GM12878 (cell line): Measurements from ENCODE around the gene IFNLR1. TPM values are rescaled to one million over a fixed set of nuclear protein-coding genes. Genes with fewer than 3 reads are reported as not detected.

Source experiments
- ATAC-seq: fragments of 200-7000 bp; cut with Tn5 transposase; 3 replicates; pipeline ENCODE4 v1.9.1; 2020; ENCODE audit warnings: mild to moderate bottlenecking, moderate library complexity
- BruUV-seq: library from RNA; stranded (reverse); fragments of 400-500 nt; replicated peaks from 2 replicates; lab custom pipeline; 2021; lab: Mats Ljungman, UMichigan
- CTCF ChIA-PET: fragments of 300-600 bp; sonication (Branson Sonifier 250); formaldehyde crosslinking; extraction: SDS; loops from one replicate; lab custom pipeline; 2021; ENCODE audit warnings: inconsistent platforms; lab: Yijun Ruan, JAX
- POLR2A ChIA-PET: fragments of 350-600 bp; formaldehyde crosslinking; extraction: SDS; loops from one replicate; lab custom pipeline; 2021; ENCODE audit warnings: inconsistent platforms; lab: Charles Lee
- RAD21 ChIA-PET: fragments of 300-600 bp; sonication (Branson Sonifier 250); formaldehyde crosslinking; loops from one replicate; lab custom pipeline; 2023; ENCODE audit warnings: antibody characterized with exemption; ENCODE audit not compliant: unreplicated experiment; lab: Charles Lee
- SMC1A ChIA-PET: fragments of 300-600 bp; sonication (Branson Sonifier 250); formaldehyde crosslinking; loops from one replicate; lab custom pipeline; 2023; ENCODE audit not compliant: unreplicated experiment, uncharacterized antibody; lab: Charles Lee
- DNase-seq: peaks from one replicate; pipeline ENCODE4 v3.0.0-alpha.2; 2011; ENCODE audit warnings: low read depth, low spot score
- FAIRE-seq: peaks from 3 replicates; lab custom pipeline; 2011; peaks lifted over from hg19 to GRCh38; lab: Jason Lieb, UNC
- H2AFZ ChIP-seq: 2 replicates; pipeline ENCODE4 v1.6.0; 2011; ENCODE audit warnings: low read depth, low read length, control low read depth; ENCODE audit not compliant: control insufficient read depth
- H3K27ac ChIP-seq: 2 replicates; pipeline ENCODE4 v1.5.1; 2011; ENCODE audit warnings: control low read depth; ENCODE audit not compliant: control insufficient read depth, insufficient read depth
- H3K27me3 ChIP-seq, 2 experiments: replicated peaks in 1 of 2; 2 replicates each; pipeline versions ENCODE4 v1.6.0 to v1.6.1; 2011; ENCODE audit warnings: low read length in 1 of 2; ENCODE audit not compliant: control insufficient read depth in 2 of 2, insufficient read depth in 2 of 2
- H3K36me3 ChIP-seq, 2 experiments: 2 replicates each; pipeline ENCODE4 v1.5.1; 2011; ENCODE audit warnings: low read length in 1 of 2; ENCODE audit not compliant: control insufficient read depth in 2 of 2, insufficient read depth in 2 of 2
- H3K4me1 ChIP-seq: 2 replicates; pipeline ENCODE4 v1.6.1; 2011; ENCODE audit warnings: mild to moderate bottlenecking, low read length, moderate library complexity, mixed read lengths; ENCODE audit not compliant: control insufficient read depth, insufficient read depth
- H3K4me2 ChIP-seq: 2 replicates; pipeline ENCODE4 v1.6.0; 2011; ENCODE audit warnings: control low read depth; ENCODE audit not compliant: control insufficient read depth, insufficient read depth
- H3K4me3 ChIP-seq: fragments of 200-600 bp; sonication (generic); 2 replicates; pipeline ENCODE4 v1.5.1; 2016
- H3K79me2 ChIP-seq: 2 replicates; pipeline ENCODE4 v1.6.0; 2011; ENCODE audit warnings: low read length; ENCODE audit not compliant: control insufficient read depth, insufficient read depth
- H3K9ac ChIP-seq: 2 replicates; pipeline ENCODE4 v1.8.0; 2011; ENCODE audit warnings: low read length, control low read depth, mixed read lengths; ENCODE audit not compliant: control insufficient read depth, insufficient read depth
- H3K9me3 ChIP-seq: replicated peaks from 3 replicates; pipeline ENCODE4 v1.5.1; 2011; ENCODE audit warnings: mild to moderate bottlenecking, low read length; ENCODE audit not compliant: control insufficient read depth, insufficient read depth
- H4K20me1 ChIP-seq: 2 replicates; pipeline ENCODE4 v1.6.0; 2011; ENCODE audit not compliant: control insufficient read depth, insufficient read depth
- BMI1 ChIP-seq: fragments of 450-650 bp; IDR thresholded peaks from 2 replicates; pipeline ENCODE4 v1.6.1; 2016; ENCODE audit warnings: mild to moderate bottlenecking, moderate library complexity, borderline replicate concordance
- JUNB ChIP-seq: IDR thresholded peaks from 2 replicates; pipeline ENCODE4 v1.6.1; 2016; ENCODE audit warnings: antibody characterized with exemption, mild to moderate bottlenecking
- MEF2A ChIP-seq: IDR thresholded peaks from 2 replicates; pipeline ENCODE4 v1.6.1; 2011; ENCODE audit warnings: low read depth, mild to moderate bottlenecking, low read length, moderate library complexity; ENCODE audit not compliant: insufficient read depth
- MYC ChIP-seq: IDR thresholded peaks from 2 replicates; pipeline ENCODE4 v1.6.1; 2011; ENCODE audit warnings: mild to moderate bottlenecking, low read length, moderate library complexity, inconsistent platforms; ENCODE audit not compliant: insufficient read depth, insufficient replicate concordance, insufficient read length, severe bottlenecking
- NR2C1 ChIP-seq: fragments of 450-650 bp; IDR thresholded peaks from 2 replicates; pipeline ENCODE4 v1.6.1; 2017; ENCODE audit warnings: antibody characterized with exemption, mild to moderate bottlenecking, moderate library complexity
- PBX3 ChIP-seq: IDR thresholded peaks from 2 replicates; pipeline ENCODE4 v1.6.1; 2011; ENCODE audit warnings: mild to moderate bottlenecking, low read depth, low read length, moderate library complexity; ENCODE audit not compliant: insufficient replicate concordance
- PKNOX1 ChIP-seq: fragments of 450-650 bp; IDR thresholded peaks from 2 replicates; pipeline ENCODE4 v1.6.1; 2016; ENCODE audit warnings: mild to moderate bottlenecking
- SRF ChIP-seq, 2 experiments: IDR thresholded peaks; 2 replicates each; pipeline ENCODE4 v1.6.1; 2011; ENCODE audit warnings: low read depth in 2 of 2, low read length in 2 of 2, mild to moderate bottlenecking in 1 of 2, moderate library complexity in 1 of 2
- whole genome bisulfite sequencing: methylation state at CpG from one replicate; pipeline ENCODE4 v1.1.6; 2016; ENCODE audit warnings: low lambda C conversion rate; ENCODE audit not compliant: insufficient replicate concordance, insufficient coverage; ENCODE audit errors: missing lambda C conversion rate; 5-methylcytosine and 5-hydroxymethylcytosine counted together
- in situ Hi-C: fragments of 300-500 bp; cut with MboI; formaldehyde crosslinking; loops from 9 replicates; pipeline ENCODE4 v1.14.3; 2018; ENCODE audit warnings: mixed read lengths
- intact Hi-C: fragments of 100-400 bp; cut with micrococcal nuclease; formaldehyde crosslinking; loops from one replicate; pipeline ENCODE4 v1.14.2; 2022; ENCODE audit not compliant: unreplicated experiment
- polyA plus RNA-seq, 11 experiments: library from polyadenylated mRNA; depleted of rRNA in 4 of 11; unstranded in 6 of 11; stranded (reverse) in 5 of 11; fragments of >200 nt; fragmentation: Nextera tagmentation in 4 of 11; fragmentation: Illumina TruSeq in 1 of 11; extraction: Ambion mirVana in 4 of 11; extraction: Trizol in 1 of 11; gene quantifications; 1 replicate in 1 of 11; 2 replicates in 10 of 11; pipeline versions ENCODE4 v1.2.1 to v1.2.3, GENCODE V29; 2011 to 2016; ENCODE audit warnings: inconsistent platforms in 2 of 11, missing spikeins in 2 of 11, low read depth in 1 of 11
- total RNA-seq, 4 experiments: library from RNA; depleted of rRNA in 3 of 4; stranded (reverse); fragments of >200 nt in 3 of 4; fragmentation: Illumina TruSeq in 1 of 4; extraction: Trizol in 1 of 4; gene quantifications; 2 replicates each; pipeline versions ENCODE4 v1.2.1 to v1.2.3, GENCODE V29; 2013 to 2021

Gene IFNLR1
- total and polyA plus RNA-seq, 10 of the 15 experiments (the other 5 are each of a cell fraction or from before 2014, with no cell fraction given): 0.31 to 5.6 (median 3.9) TPM

- H3K9ac ChIP-seq: no peak overlapping the region
- ChIA-PET CTCF (interaction anchor here (0.6 to 1.8 kb wide), 3 partner anchors 16 to 366 kb away, joined by 3 to 5 read pairs (median 4); no protein-coding TSS in a partner anchor), POLR2A (no interaction called here), SMC1A (no interaction called here), RAD21 (no interaction called here)
- DNase-seq (no peak), ATAC-seq (no peak), FAIRE-seq (no peak)
- H3K4me3 ChIP-seq: no peak overlapping the region
- intact Hi-C loops (no loop called here), in situ Hi-C loops (no loop called here)
- no peaks in the 10 kb centered on the region for H3K79me2 ChIP-seq
- H3K27me3 ChIP-seq: peaks cover 0 to 2% of the 10 kb centered on the region in 2 experiments; a peak in 1 of 4 replicates
- no peaks in the 10 kb centered on the region for H3K4me1 ChIP-seq
- 14% methylated on average over 3 of the region's 3 CpGs for WGBS
- no TSS peak for BruUV-seq
- no peak overlapping the region for H3K27ac ChIP-seq
- TF ChIP-seq PBX3: no peak
- no peak for TF ChIP-seq PKNOX1
- TF ChIP-seq BMI1: no peak
- TF ChIP-seq JUNB: no peak
- no peak for TF ChIP-seq SRF (IDR thresholded peaks at IDR 0.05; ENCODE audit: low read depth in 2 of 2, low read length in 2 of 2)
- TF ChIP-seq MEF2A: no peak
- no peak for TF ChIP-seq NR2C1
- TF ChIP-seq MYC: no peak
- no peaks in the 10 kb centered on the region for H4K20me1 ChIP-seq
- H3K9me3 ChIP-seq: peaks cover 9% of the 10 kb centered on the region; the same call in 2 of the 3 replicates
- H3K4me2 ChIP-seq: no peak overlapping the region
- H2AFZ ChIP-seq: no peak overlapping the region
- H3K36me3 ChIP-seq: no peaks in the 10 kb centered on the region
Observed at GRCh38 chr1:24134376-24134775, 52.7 kb downstream of the IFNLR1 start.
